Endothelial cell of umbilical vein (primary cell): ENCODE results near the gene OR56A3. TPM values are rescaled to one million over a fixed set of nuclear protein-coding genes. Genes with fewer than 3 reads are reported as not detected.

ENCODE experiments used
- BruUV-seq: library from RNA; stranded (reverse); fragments of 400-500 nt; replicated peaks from 2 replicates; lab custom pipeline; 2021; lab: Mats Ljungman, UMichigan
- CTCF ChIA-PET: fragments of 300-600, 350-600 bp; sonication (Branson Sonifier 250); formaldehyde crosslinking; loops from one replicate; lab custom pipeline; 2021; ENCODE audit warnings: antibody characterized with exemption, inconsistent platforms; lab: Charles Lee
- POLR2A ChIA-PET: fragments of 300-600, 350-600 bp; sonication (Branson Sonifier 250); formaldehyde crosslinking; loops from one replicate; lab custom pipeline; 2021; ENCODE audit warnings: antibody characterized with exemption, inconsistent platforms; lab: Charles Lee
- DNase-seq: peaks from one replicate; pipeline ENCODE4 v3.0.0-alpha.2; 2011; ENCODE audit warnings: low read depth, low spot score
- FAIRE-seq: peaks from 2 replicates; lab custom pipeline; 2011; peaks lifted over from hg19 to GRCh38; lab: Jason Lieb, UNC
- H2AFZ ChIP-seq: 2 replicates; pipeline ENCODE4 v1.6.0; 2012; ENCODE audit warnings: low read depth, low read length, control low read depth, inconsistent platforms
- H3K27ac ChIP-seq: 2 replicates; pipeline ENCODE4 v1.5.1; 2011; ENCODE audit warnings: low read depth, mild to moderate bottlenecking, control low read depth, low read length, moderate library complexity; ENCODE audit not compliant: insufficient read depth
- H3K27me3 ChIP-seq, 2 experiments: 2 replicates each; pipeline versions ENCODE4 v1.6.0 to v1.6.1; 2011; ENCODE audit warnings: low read length in 2 of 2, mixed read lengths in 1 of 2; ENCODE audit not compliant: control insufficient read depth in 2 of 2, insufficient read depth in 2 of 2
- H3K36me3 ChIP-seq, 2 experiments: 2 replicates in 1 of 2; 3 replicates in 1 of 2; pipeline ENCODE4 v1.5.1; 2011; ENCODE audit warnings: low read length in 2 of 2, mild to moderate bottlenecking in 1 of 2, moderate library complexity in 1 of 2; ENCODE audit not compliant: control insufficient read depth in 2 of 2, insufficient read depth in 2 of 2; ENCODE audit errors: extremely low read depth in 1 of 2
- H3K4me1 ChIP-seq: 3 replicates; pipeline ENCODE4 v1.5.1; 2011; ENCODE audit warnings: mild to moderate bottlenecking, low read length; ENCODE audit not compliant: control insufficient read depth, insufficient read depth; ENCODE audit errors: extremely low read depth
- H3K4me2 ChIP-seq: 2 replicates; pipeline ENCODE4 v1.6.1; 2011; ENCODE audit warnings: low read length, control low read depth, mixed read lengths; ENCODE audit not compliant: insufficient read depth
- H3K4me3 ChIP-seq, 3 experiments: fragments of 200-600 bp in 1 of 3; sonication (generic), shearing (Covaris generic) in 1 of 3; replicated peaks in 1 of 3; 2 replicates each; pipeline ENCODE4 v1.5.1; 2011 to 2016; ENCODE audit warnings: control low read depth in 3 of 3, low read length in 3 of 3, mild to moderate bottlenecking in 2 of 3, inconsistent platforms in 1 of 3, low read depth in 1 of 3, moderate library complexity in 1 of 3; ENCODE audit not compliant: insufficient read depth in 1 of 3
- H3K79me2 ChIP-seq: 2 replicates; pipeline ENCODE4 v1.6.0; 2012; ENCODE audit warnings: low read length, inconsistent platforms; ENCODE audit not compliant: control insufficient read depth, insufficient read depth
- H3K9ac ChIP-seq: replicated peaks from 2 replicates; pipeline ENCODE3; 2011; ENCODE audit warnings: low read length, control low read depth; ENCODE audit not compliant: insufficient read depth; ENCODE audit errors: extremely low read depth
- H3K9me1 ChIP-seq: replicated peaks from 3 replicates; pipeline ENCODE4 v1.6.0; 2011; ENCODE audit warnings: mild to moderate bottlenecking, low read length; ENCODE audit not compliant: control insufficient read depth, insufficient read depth; ENCODE audit errors: extremely low read depth
- H3K9me3 ChIP-seq: replicated peaks from 2 replicates; pipeline ENCODE4 v1.5.1; 2012; ENCODE audit warnings: low read length, inconsistent platforms; ENCODE audit not compliant: control insufficient read depth, insufficient read depth
- H4K20me1 ChIP-seq: replicated peaks from 2 replicates; pipeline ENCODE3; 2011; ENCODE audit warnings: mild to moderate bottlenecking, low read length; ENCODE audit not compliant: control insufficient read depth, insufficient read depth; ENCODE audit errors: extremely low read depth
- CTCF ChIP-seq, 2 donors: IDR thresholded peaks; 1 replicate in 1 of 2; 2 replicates in 1 of 2; pipeline ENCODE4 v1.5.1; 2011; ENCODE audit warnings: low read length in 2 of 2, mild to moderate bottlenecking in 2 of 2, moderate library complexity in 2 of 2, control low read depth in 1 of 2, inconsistent platforms in 1 of 2, low read depth in 1 of 2; ENCODE audit not compliant: insufficient read depth in 1 of 2; ENCODE audit errors: extremely low read depth in 1 of 2
- EZH2 ChIP-seq: IDR thresholded peaks from 2 replicates; pipeline ENCODE4 v1.6.1; 2012; ENCODE audit warnings: borderline replicate concordance, low read depth, mild to moderate bottlenecking, moderate library complexity, low read length, inconsistent platforms; ENCODE audit not compliant: severe bottlenecking
- FOS ChIP-seq: IDR thresholded peaks from 2 replicates; pipeline ENCODE4 v1.6.1; 2011; ENCODE audit warnings: mild to moderate bottlenecking, low read length, moderate library complexity, borderline replicate concordance; ENCODE audit not compliant: insufficient read depth
- GATA2 ChIP-seq: IDR thresholded peaks from 2 replicates; pipeline ENCODE4 v1.7.0; 2011; ENCODE audit warnings: low read depth, mild to moderate bottlenecking, moderate library complexity, mixed read lengths, low read length; ENCODE audit not compliant: insufficient read length, insufficient read depth
- JUN ChIP-seq: IDR thresholded peaks from 2 replicates; pipeline ENCODE4 v1.6.1; 2011; ENCODE audit warnings: borderline replicate concordance, low read depth; ENCODE audit not compliant: insufficient read length, insufficient read depth
- MAX ChIP-seq: IDR thresholded peaks from 2 replicates; pipeline ENCODE4 v1.6.1; 2011; ENCODE audit not compliant: insufficient read depth, insufficient read length
- POLR2AphosphoS5 ChIP-seq: IDR thresholded peaks from 2 replicates; pipeline ENCODE4 v1.6.1; 2012; ENCODE audit warnings: low read depth, mild to moderate bottlenecking, control low read depth, low read length, moderate library complexity; ENCODE audit not compliant: insufficient read depth
- dilution Hi-C: fragments of 300-500 bp; cut with MboI; formaldehyde crosslinking; loops from one replicate; pipeline ENCODE4 v1.15.0; 2019; ENCODE audit warnings: low sequenced_read_pairs; ENCODE audit not compliant: extremely low pct_ligation_motif_present
- intact Hi-C: fragments of 100-400 bp; cut with micrococcal nuclease; formaldehyde crosslinking; loops from one replicate; pipeline ENCODE4 v1.10.0; 2022
- polyA plus RNA-seq, 4 experiments: library from polyadenylated mRNA; depleted of rRNA in 3 of 4; stranded (reverse) in 3 of 4; unstranded in 1 of 4; fragments of >200 nt; gene quantifications; 2 replicates each; pipeline versions ENCODE4 v1.2.1 to v1.2.3, GENCODE V29; 2011 to 2012; ENCODE audit warnings: missing spikeins in 1 of 4
- total RNA-seq: library from RNA; stranded (reverse); gene quantifications from 2 replicates; pipeline ENCODE4 v1.2.3, GENCODE V29; 2021

The OR56A3 gene
- total and polyA plus RNA-seq, 2 donors (not counting 3 experiments of a cell fraction or from before 2014, with no cell fraction given) = not detected

GRCh38 chr11:5929571-5930368 is 12.3 kb upstream of the OR56A3 start:
- no peak for FAIRE-seq
- Histone ChIP-seq H3K27me3 (no peaks in the 10 kb centered on the region), H3K9me1 (no peaks in the 10 kb centered on the region), H4K20me1 (no peaks in the 10 kb centered on the region), H3K4me2 (no peak overlapping the region), H2AFZ (no peak overlapping the region), H3K9me3 (no peaks in the 10 kb centered on the region), H3K36me3 (no peaks in the 10 kb centered on the region), H3K79me2 (no peaks in the 10 kb centered on the region), H3K9ac (no peak overlapping the region), H3K4me3 (no peak overlapping the region), H3K27ac (no peak overlapping the region), H3K4me1 (no peaks in the 10 kb centered on the region)
- BruUV-seq = no TSS peak
- ChIA-PET POLR2A (no interaction called here), CTCF (no interaction called here)
- no peak for DNase-seq
- TF ChIP-seq POLR2AphosphoS5 (no peak), EZH2 (no peak), MAX (no peak), FOS (no peak), JUN (no peak), GATA2 (no peak), CTCF (IDR thresholded peaks at IDR 0.05; ENCODE audit: extremely low read depth in 1 of 2, insufficient read depth in 1 of 2, low read depth in 1 of 2, low read length in 2 of 2) (no peak)
- dilution Hi-C loops (no loop called here), intact Hi-C loops (no loop called here)
